Stomach (tissue), 4 donors: ENCODE data around the gene PHYHD1.

Experiments used
- EP300 ChIP-seq: sonication (generic); formaldehyde crosslinking; IDR thresholded peaks from one replicate; pipeline ENCODE4 v1.6.1; 2017; ENCODE audit warnings: antibody characterized with exemption
- POLR2A ChIP-seq, 4 donors: fragments of 450-650 bp; IDR thresholded peaks; one replicate each; pipeline ENCODE4 v1.6.1; 2016; ENCODE audit warnings: antibody characterized with exemption in 4 of 4, control low read depth in 2 of 4, mild to moderate bottlenecking in 1 of 4, moderate library complexity in 1 of 4
- POLR2AphosphoS5 ChIP-seq, 3 donors: sonication (generic); formaldehyde crosslinking; IDR thresholded peaks; one replicate each; pipeline ENCODE4 v1.6.1; 2016; ENCODE audit warnings: antibody characterized with exemption in 3 of 3
- TF ChIP-seq, protein P1 (sequence below), 7 experiments: fragments of 450-650 bp in 4 of 7; fragments of 200-600 bp in 3 of 7; sonication (generic) in 3 of 7; IDR thresholded peaks; one replicate each; pipeline ENCODE4 v1.5.1; 2016 to 2019; ENCODE audit warnings: antibody characterized with exemption in 7 of 7, control low read depth in 2 of 7, mild to moderate bottlenecking in 1 of 7

DNA sequence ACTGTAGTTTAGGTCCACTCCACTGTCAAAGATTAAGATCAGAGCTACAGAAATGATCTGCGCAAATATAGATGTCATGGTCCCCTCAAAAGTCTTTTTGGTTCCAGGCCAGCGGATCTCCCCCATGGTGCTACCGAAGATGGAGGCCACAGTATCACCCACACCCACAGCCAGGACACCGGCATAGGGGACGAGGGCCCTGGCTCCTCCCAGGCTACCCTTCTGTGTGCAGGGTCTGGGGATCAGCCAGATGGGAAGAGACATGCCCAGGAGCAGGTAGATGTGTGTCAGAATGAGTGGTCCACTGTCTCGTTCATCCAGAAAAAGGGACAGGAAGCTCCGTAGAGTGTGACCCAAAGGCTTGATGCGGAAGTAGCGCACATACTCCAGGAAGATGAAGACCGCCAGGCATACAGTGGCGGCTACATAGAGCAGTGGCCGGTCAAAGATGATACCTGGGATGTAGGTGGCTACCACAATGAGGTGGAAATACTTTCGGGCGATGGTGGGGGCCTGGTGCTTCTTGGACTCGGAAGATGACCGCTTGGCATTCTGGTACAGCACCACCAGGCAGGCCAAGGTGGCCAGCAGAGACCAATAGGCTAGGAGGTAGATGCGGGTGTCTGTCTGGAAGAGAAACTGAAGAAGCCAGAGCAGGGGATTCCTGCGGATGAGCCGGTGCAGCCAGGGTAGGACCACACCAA is 25.2 kb downstream of the PHYHD1 start:
- TF ChIP-seq, protein P1, sequence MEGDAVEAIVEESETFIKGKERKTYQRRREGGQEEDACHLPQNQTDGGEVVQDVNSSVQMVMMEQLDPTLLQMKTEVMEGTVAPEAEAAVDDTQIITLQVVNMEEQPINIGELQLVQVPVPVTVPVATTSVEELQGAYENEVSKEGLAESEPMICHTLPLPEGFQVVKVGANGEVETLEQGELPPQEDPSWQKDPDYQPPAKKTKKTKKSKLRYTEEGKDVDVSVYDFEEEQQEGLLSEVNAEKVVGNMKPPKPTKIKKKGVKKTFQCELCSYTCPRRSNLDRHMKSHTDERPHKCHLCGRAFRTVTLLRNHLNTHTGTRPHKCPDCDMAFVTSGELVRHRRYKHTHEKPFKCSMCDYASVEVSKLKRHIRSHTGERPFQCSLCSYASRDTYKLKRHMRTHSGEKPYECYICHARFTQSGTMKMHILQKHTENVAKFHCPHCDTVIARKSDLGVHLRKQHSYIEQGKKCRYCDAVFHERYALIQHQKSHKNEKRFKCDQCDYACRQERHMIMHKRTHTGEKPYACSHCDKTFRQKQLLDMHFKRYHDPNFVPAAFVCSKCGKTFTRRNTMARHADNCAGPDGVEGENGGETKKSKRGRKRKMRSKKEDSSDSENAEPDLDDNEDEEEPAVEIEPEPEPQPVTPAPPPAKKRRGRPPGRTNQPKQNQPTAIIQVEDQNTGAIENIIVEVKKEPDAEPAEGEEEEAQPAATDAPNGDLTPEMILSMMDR (IDR thresholded peaks at IDR 0.05): no peak
- TF ChIP-seq POLR2AphosphoS5 (IDR thresholded peaks at IDR 0.05) (no peak), POLR2A (IDR thresholded peaks at IDR 0.05) (no peak), EP300 (no peak)
